Omental fat pad (tissue), 4 donors: ENCODE data around the gene TATDN2. TPM values are rescaled to one million over a fixed set of nuclear protein-coding genes. Genes with fewer than 3 reads are reported as not detected.

Experiments used
- ATAC-seq: fragments of 150-250 bp; one replicate; pipeline ENCODE4 v1.9.1; 2016; ENCODE audit warnings: mild to moderate bottlenecking, moderate library complexity; ENCODE audit not compliant: low FRiP score
- DNase-seq: peaks from one replicate; pipeline ENCODE4 v3.0.0-alpha.2; 2019; ENCODE audit warnings: low spot score
- total RNA-seq, 4 donors: library from RNA; depleted of rRNA; stranded (reverse); fragments of >200 nt; gene quantifications; one replicate each; pipeline ENCODE4 v1.1.0, GENCODE V29; 2016
- TF ChIP-seq, protein P1 (sequence below), 3 donors: fragments of 450-650 bp; IDR thresholded peaks; one replicate each; pipeline ENCODE4 v1.5.1; 2016 to 2017; ENCODE audit warnings: antibody characterized with exemption in 3 of 3, mild to moderate bottlenecking in 3 of 3, moderate library complexity in 2 of 3

The TATDN2 gene
- total RNA-seq, 4 donors from 2014 or later = 15.1 to 28.7 (median 20.6) TPM

DNA sequence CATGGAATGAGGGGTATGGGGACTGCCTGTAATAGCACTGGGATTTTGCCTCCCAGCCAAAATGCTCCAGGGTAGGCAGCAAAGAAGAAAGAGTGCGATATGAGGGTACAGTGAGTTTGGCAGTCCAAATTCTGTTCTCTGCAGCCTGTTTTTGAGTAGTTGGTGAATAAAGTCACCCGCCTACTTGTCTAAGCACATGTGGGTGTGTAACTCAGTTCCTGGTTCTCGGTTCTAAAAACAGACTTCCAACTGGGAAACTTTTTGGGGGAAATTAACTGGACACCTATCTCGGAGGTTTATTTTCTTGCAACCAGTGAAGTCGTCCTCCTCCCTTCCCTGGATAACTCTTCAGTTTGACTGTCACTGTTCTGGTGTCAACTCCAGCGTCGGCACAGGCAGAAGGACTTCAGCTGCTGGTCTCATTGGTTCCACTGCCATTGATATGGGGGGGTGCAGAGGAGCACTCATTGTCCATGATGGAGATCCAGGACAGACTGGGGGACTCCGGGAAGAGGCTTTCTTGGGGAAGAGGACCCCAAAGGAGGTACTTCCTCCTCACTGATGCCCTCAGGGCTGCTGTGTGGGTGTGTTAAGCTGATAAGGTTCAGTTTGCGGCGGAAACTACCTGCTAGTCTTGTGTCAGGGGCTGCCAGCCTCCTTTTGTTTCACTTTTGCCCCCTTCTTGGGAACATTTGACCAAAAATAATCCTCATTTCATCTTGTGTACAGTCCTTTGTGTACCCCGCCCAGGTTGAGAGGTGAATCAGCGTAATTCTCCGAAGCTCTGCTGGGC is 31.3 kb downstream of the TATDN2 start:
- DNase-seq (no peak), ATAC-seq (no peak)
- TF ChIP-seq, protein P1, sequence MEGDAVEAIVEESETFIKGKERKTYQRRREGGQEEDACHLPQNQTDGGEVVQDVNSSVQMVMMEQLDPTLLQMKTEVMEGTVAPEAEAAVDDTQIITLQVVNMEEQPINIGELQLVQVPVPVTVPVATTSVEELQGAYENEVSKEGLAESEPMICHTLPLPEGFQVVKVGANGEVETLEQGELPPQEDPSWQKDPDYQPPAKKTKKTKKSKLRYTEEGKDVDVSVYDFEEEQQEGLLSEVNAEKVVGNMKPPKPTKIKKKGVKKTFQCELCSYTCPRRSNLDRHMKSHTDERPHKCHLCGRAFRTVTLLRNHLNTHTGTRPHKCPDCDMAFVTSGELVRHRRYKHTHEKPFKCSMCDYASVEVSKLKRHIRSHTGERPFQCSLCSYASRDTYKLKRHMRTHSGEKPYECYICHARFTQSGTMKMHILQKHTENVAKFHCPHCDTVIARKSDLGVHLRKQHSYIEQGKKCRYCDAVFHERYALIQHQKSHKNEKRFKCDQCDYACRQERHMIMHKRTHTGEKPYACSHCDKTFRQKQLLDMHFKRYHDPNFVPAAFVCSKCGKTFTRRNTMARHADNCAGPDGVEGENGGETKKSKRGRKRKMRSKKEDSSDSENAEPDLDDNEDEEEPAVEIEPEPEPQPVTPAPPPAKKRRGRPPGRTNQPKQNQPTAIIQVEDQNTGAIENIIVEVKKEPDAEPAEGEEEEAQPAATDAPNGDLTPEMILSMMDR (IDR thresholded peaks at IDR 0.05) = no peak

DNA sequence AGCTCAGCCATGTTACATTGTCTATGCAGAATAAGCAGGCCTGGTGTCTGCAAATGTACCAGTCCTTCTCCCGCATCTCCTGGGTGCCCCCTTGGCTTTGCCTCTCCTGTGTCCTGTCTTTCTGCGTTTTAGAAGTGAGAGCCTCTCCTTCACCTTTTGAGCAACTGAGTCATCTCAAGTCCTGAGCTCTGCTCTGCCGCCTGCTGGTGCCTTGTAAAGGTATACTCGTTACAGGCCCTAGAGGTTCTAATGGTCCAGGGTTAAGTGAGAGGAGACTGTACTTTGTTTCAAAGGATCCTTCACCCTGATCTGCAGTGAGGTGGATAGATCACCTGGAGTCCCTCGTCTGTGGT is 31.9 kb downstream of the TATDN2 start:
- no peak for DNase-seq
- TF ChIP-seq, protein P1 (IDR thresholded peaks at IDR 0.05) = no peak
- ATAC-seq = no peak

DNA sequence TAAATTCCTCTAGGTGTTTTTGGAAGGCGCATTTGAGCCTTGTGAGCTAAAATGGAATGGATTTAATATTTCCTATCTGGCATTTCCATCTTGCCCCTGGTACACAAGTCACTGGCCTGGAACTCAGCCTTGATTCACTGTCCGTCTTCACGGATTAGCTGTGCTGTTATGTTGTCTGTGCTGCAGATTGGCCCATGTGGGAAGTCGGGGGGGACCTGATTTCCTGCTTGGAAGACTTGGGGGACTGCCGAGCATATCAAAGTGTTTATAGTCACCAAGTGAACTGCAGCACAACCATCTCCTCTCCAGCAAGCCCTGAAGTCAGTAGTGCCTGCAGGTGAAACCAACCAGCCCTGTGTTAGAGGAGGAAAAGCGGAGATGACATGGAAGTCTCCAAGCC is 32.3 kb downstream of the TATDN2 start:
- ATAC-seq (no peak), DNase-seq (no peak)
- TF ChIP-seq, protein P1 (IDR thresholded peaks at IDR 0.05) = no peak

DNA sequence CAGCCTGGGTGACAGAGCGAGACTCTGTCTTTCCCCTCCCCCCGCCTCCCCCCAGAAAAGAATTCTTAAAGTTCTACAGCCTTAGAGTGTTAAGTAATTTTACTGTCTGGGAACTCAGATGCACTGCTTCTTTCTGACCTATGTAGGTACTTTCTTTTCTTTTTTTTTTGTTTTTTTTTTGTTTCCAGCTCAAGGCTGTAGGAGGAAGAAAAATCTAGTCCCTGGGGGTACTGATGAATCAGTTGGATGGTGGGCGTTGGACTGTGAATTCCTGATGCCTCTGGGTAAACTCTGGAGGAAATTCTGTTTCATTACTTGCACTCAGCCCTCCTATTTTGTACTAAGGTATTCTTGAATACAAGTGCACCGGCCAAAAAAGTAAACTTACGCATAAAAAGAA is 33.7 kb downstream of the TATDN2 start:
- TF ChIP-seq, protein P1 (IDR thresholded peaks at IDR 0.05) = no peak
- DNase-seq = no peak
- ATAC-seq = no peak

DNA sequence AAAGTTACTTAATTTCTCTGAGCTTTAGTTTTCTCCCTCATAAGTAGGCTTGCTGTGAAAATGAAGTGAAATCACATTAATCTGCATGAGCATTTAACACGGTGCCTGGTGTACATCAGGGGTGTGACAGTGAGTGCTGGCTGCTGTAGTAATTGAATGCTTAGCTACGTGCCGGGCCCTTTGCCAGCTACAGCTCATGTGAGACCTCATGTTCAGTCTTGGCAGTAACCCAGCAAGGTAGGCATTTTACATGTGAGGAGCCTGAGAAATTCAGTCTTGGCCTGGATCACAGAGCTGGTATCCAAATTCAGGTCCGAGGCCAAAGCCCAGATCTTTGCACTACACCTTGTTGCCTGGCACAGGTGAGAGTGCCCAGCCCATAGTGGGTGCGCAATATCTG is 35.4 kb downstream of the TATDN2 start:
- ATAC-seq (no peak), DNase-seq (no peak)
- TF ChIP-seq, protein P1 (IDR thresholded peaks at IDR 0.05) = no peak

DNA sequence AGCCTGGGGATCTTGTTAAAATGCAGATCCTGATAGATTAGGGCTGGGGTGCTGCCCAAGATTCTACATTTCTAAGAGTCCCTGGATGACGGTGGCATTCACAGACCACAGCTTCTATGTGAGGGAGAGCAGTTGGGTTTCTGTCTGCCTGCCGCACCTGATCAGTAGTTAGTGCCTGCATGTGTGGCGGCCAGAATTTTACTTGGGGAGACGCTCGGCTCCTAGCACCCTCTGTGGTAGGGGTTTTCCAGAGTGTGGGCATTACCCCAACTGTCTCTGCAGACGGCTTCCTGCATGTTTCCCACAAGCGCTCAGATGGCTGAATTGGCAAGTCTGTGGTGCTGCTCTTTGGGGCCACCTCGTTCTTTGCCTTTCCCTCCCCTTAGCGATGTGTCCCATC is 36.2 kb downstream of the TATDN2 start:
- ATAC-seq (no peak), DNase-seq (no peak)
- TF ChIP-seq, protein P1 (IDR thresholded peaks at IDR 0.05) = no peak
